HepG2 (cell line): Measurements from ENCODE around the gene CCDC142. TPM values are rescaled to one million over a fixed set of nuclear protein-coding genes. Genes with fewer than 3 reads are reported as not detected.

Source experiments
- ATAC-seq: fragments of 200-7000 bp; cut with Tn5 transposase; 3 replicates; pipeline ENCODE4 v1.9.1; 2020; ENCODE audit warnings: mild to moderate bottlenecking, moderate library complexity
- BruUV-seq: library from RNA; stranded (reverse); fragments of 400-500 nt; replicated peaks from 2 replicates; lab custom pipeline; 2021; lab: Mats Ljungman, UMichigan
- CTCF ChIA-PET: fragments of 300-600 bp; formaldehyde crosslinking; extraction: SDS; loops from one replicate; lab custom pipeline; 2021; ENCODE audit warnings: low total read pairs, inconsistent platforms, low intra/inter-chr PET ratio; lab: Yijun Ruan, JAX
- POLR2A ChIA-PET: fragments of 350-600 bp; sonication (Branson Sonifier 250); formaldehyde crosslinking; loops from one replicate; lab custom pipeline; 2020; ENCODE audit warnings: antibody characterized with exemption, inconsistent platforms; lab: Yijun Ruan, JAX
- DNase-seq: peaks from one replicate; pipeline ENCODE4 v3.0.0-alpha.2; 2015; ENCODE audit warnings: low spot score
- FAIRE-seq: peaks from 3 replicates; lab custom pipeline; 2011; peaks lifted over from hg19 to GRCh38; lab: Jason Lieb, UNC
- H2AFZ ChIP-seq: one replicate; pipeline ENCODE4 v1.6.1; 2011; ENCODE audit warnings: low read length, inconsistent platforms
- H3K27ac ChIP-seq: fragments of 300-600 bp; 3 replicates; pipeline ENCODE4 v1.8.0; 2011; ENCODE audit warnings: mixed run types, mild to moderate bottlenecking, mixed read lengths, low read length, inconsistent platforms; ENCODE audit not compliant: insufficient read depth; ENCODE audit errors: extremely low read length
- H3K27me3 ChIP-seq, 2 experiments: fragments of 200-600 bp in 1 of 2; 2 replicates in 1 of 2; 3 replicates in 1 of 2; pipeline versions ENCODE4 v1.6.0 to v1.8.0; 2011; ENCODE audit warnings: low read length in 2 of 2, mild to moderate bottlenecking in 2 of 2, moderate library complexity in 2 of 2, inconsistent platforms in 1 of 2; ENCODE audit not compliant: insufficient read depth in 2 of 2, control insufficient read depth in 1 of 2
- H3K36me3 ChIP-seq, 2 experiments: fragments of 200-600 bp in 1 of 2; replicated peaks in 1 of 2; 2 replicates in 1 of 2; 3 replicates in 1 of 2; pipeline versions ENCODE4 v1.5.1 to v1.8.0; 2011; ENCODE audit warnings: low read length in 2 of 2, inconsistent platforms in 1 of 2; ENCODE audit not compliant: insufficient read depth in 2 of 2, control insufficient read depth in 1 of 2
- H3K4me1 ChIP-seq: 2 replicates; pipeline ENCODE4 v1.5.1; 2012; ENCODE audit warnings: low read length, inconsistent platforms; ENCODE audit not compliant: insufficient read depth
- H3K4me2 ChIP-seq: 2 replicates; pipeline ENCODE4 v1.6.0; 2011; ENCODE audit warnings: low read depth, low read length, inconsistent platforms
- H3K4me3 ChIP-seq, 3 experiments: fragments of 200-600 bp in 1 of 3; sonication (generic), shearing (Covaris generic) in 1 of 3; replicated peaks in 1 of 3; 2 replicates each; pipeline ENCODE4 v1.5.1; 2011 to 2016; ENCODE audit warnings: low read length in 3 of 3, inconsistent platforms in 2 of 3, low read depth in 2 of 3, mild to moderate bottlenecking in 2 of 3, control low read depth in 1 of 3, mixed read lengths in 1 of 3; ENCODE audit not compliant: insufficient read depth in 1 of 3
- H3K79me2 ChIP-seq: one replicate; pipeline ENCODE4 v1.6.1; 2011; ENCODE audit warnings: low read length, inconsistent platforms; ENCODE audit not compliant: insufficient read depth
- H3K9ac ChIP-seq: 2 replicates; pipeline ENCODE4 v1.6.0; 2011; ENCODE audit warnings: mild to moderate bottlenecking, low read depth, low read length, inconsistent platforms; ENCODE audit not compliant: insufficient read depth
- H3K9me3 ChIP-seq: 2 replicates; pipeline ENCODE4 v1.5.1; 2012; ENCODE audit warnings: mild to moderate bottlenecking, low read length
- H4K20me1 ChIP-seq: 2 replicates; pipeline ENCODE4 v1.6.0; 2011; ENCODE audit warnings: inconsistent platforms, mild to moderate bottlenecking, low read length, moderate library complexity; ENCODE audit not compliant: insufficient read depth
- AGO1 ChIP-seq: fragments of 200-400 bp; formaldehyde crosslinking; IDR thresholded peaks from 2 replicates; pipeline ENCODE4 v1.6.1; 2017; ENCODE audit warnings: mild to moderate bottlenecking, low read depth, low read length, moderate library complexity; ENCODE audit not compliant: poor library complexity, severe bottlenecking
- AGO2 ChIP-seq: fragments of 200-400 bp; formaldehyde crosslinking; optimal IDR thresholded peaks from 2 replicates; pipeline ENCODE3; 2017; ENCODE audit warnings: mild to moderate bottlenecking, low read depth, low read length, moderate library complexity
- DNMT3B ChIP-seq: conservative IDR thresholded peaks from 2 replicates; pipeline ENCODE4 v1.6.1; 2016; ENCODE audit warnings: missing biosample characterization, control low read depth
- POLR2G ChIP-seq: fragments of 200-400 bp; formaldehyde crosslinking; IDR thresholded peaks from 2 replicates; pipeline ENCODE4 v1.6.1; 2018; ENCODE audit warnings: mild to moderate bottlenecking, low read depth, low read length, moderate library complexity
- RBFOX2 ChIP-seq: fragments of 200-400 bp; formaldehyde crosslinking; IDR thresholded peaks from 2 replicates; pipeline ENCODE4 v1.6.1; 2017; ENCODE audit warnings: low read depth, mild to moderate bottlenecking, low read length
- RCOR2 ChIP-seq: IDR thresholded peaks from 2 replicates; pipeline ENCODE4 v1.6.1; 2016; ENCODE audit warnings: missing biosample characterization, missing genetic modification reagents
- ZFX ChIP-seq: sonication (generic); formaldehyde crosslinking; IDR thresholded peaks from 2 replicates; pipeline ENCODE4 v1.4.0; 2020; ENCODE audit warnings: mild to moderate bottlenecking, low read depth, missing genetic modification reagents, moderate library complexity
- ZNF292 ChIP-seq: sonication (generic); formaldehyde crosslinking; IDR thresholded peaks from 2 replicates; pipeline ENCODE4 v1.8.1; 2022; ENCODE audit warnings: mild to moderate bottlenecking, low read depth, missing genetic modification reagents, borderline replicate concordance
- ZNF768 ChIP-seq: sonication (generic); formaldehyde crosslinking; IDR thresholded peaks from 2 replicates; pipeline ENCODE4 v1.4.0; 2020; ENCODE audit warnings: missing genetic modification reagents
- WGBS: methylation state at CpG from one replicate; pipeline ENCODE4 v1.1.6; 2017; ENCODE audit warnings: low lambda C conversion rate; 5-methylcytosine and 5-hydroxymethylcytosine counted together
- in situ Hi-C: cut with HindIII; loops from 2 replicates; pipeline ENCODE4 v1.10.0; 2017; ENCODE audit warnings: low pct_unique_long_range_greater_than_20kb; ENCODE audit not compliant: extremely low pct_ligation_motif_present
- intact Hi-C: fragments of 100-400 bp; cut with micrococcal nuclease; formaldehyde crosslinking; loops from one replicate; pipeline ENCODE4 v1.10.0; 2022; ENCODE audit not compliant: unreplicated experiment
- polyA plus RNA-seq, 8 experiments: library from polyadenylated mRNA; depleted of rRNA in 3 of 8; stranded (reverse) in 7 of 8; unstranded in 1 of 8; fragments of >200 nt; fragmentation: Illumina TruSeq in 4 of 8; extraction: Trizol in 4 of 8; gene quantifications; 2 replicates each; pipeline versions ENCODE4 v1.2.1 to v1.2.3, GENCODE V29; 2011 to 2016; ENCODE audit warnings: low read depth in 4 of 8, missing spikeins in 1 of 8, mixed read lengths in 1 of 8; ENCODE audit not compliant: insufficient read depth in 1 of 8
- total RNA-seq, 5 experiments: library from RNA; depleted of rRNA; stranded (reverse); fragments of >200 nt; fragmentation: Illumina TruSeq; extraction: Trizol; gene quantifications; 2 replicates each; pipeline ENCODE4 v1.2.3, GENCODE V29; 2016; ENCODE audit warnings: low read depth in 1 of 5

The CCDC142 gene
- total and polyA plus RNA-seq, 2 of the 13 experiments (the other 11 are each of a cell fraction or from before 2014, with no cell fraction given) = 14.7 to 30.4 TPM

- TF ChIP-seq AGO1 (peak; percentile 39), POLR2G (peak; percentile 35; the same call in 1 of the 2 replicates), ZNF768 (CRISPR knock-in tag) (peak; percentile 9; the same call in 1 of the 2 replicates), ZNF292 (CRISPR knock-in tag) (no peak), ZFX (peak; percentile 19; the same call in 1 of the 2 replicates), RCOR2 (CRISPR knock-in tag) (no peak), RBFOX2 (peak; percentile 46), AGO2 (peak; percentile 64), DNMT3B (CRISPR knock-in tag) (no peak)
- no peak for ATAC-seq
- DNase-seq = no peak
- Histone ChIP-seq H3K4me1 (peaks cover 45% of the 10 kb centered on the region), H3K9me3 (no peaks in the 10 kb centered on the region), H3K9ac (peak within 1 kb of the TSS; percentile 68), H2AFZ (no peak within 1 kb of the TSS), H3K27me3 (no peaks in the 10 kb centered on the region), H3K79me2 (no peaks in the 10 kb centered on the region), H3K4me3 (peak within 1 kb of the TSS; percentile 43 to 63 (median 62); a peak in 5 of 6 replicates), H4K20me1 (no peaks in the 10 kb centered on the region), H3K36me3 (peaks cover 11 to 12% of the 10 kb centered on the region in 2 experiments; a peak in 4 of 5 replicates), H3K4me2 (peak within 1 kb of the TSS; percentile 75), H3K27ac (peak within 1 kb of the TSS; percentile 27)
- in situ Hi-C loops (no loop called here), intact Hi-C loops (no loop called here)
- POLR2A ChIA-PET = interaction anchor here (2.1 to 2.4 kb wide), 2 partner anchors 11 to 15 kb away, joined by 6 to 13 read pairs; partner anchors contain the start of genes AUP1 and HTRA2
- CTCF ChIA-PET = no interaction called here
- WGBS = 95% methylated on average over 59 of the region's 82 CpGs
- no peak for FAIRE-seq
- no TSS peak for BruUV-seq
Measured at GRCh38 chr2:74514368-74515270, 31.8 kb upstream of the CCDC142 start, which contains the start of gene TLX2. TLX2 (plus strand) TSS chr2:74514450; CDS start chr2:74514807, 357 bp downstream.
